COLO668 (cell line): Measurements from ENCODE around the gene C11orf58.

Experiments
- DNase-seq: peaks from one replicate; lab custom pipeline; 2025; ENCODE audit not compliant: unreplicated experiment; lab: John Stamatoyannopoulos, UW

C11orf58 gene

GRCh38 chr11:16738193-16738946 lies at the start of gene C11orf58:
Gene C11orf58 (plus strand): TSS chr11:16738647. CDS start chr11:16738779, 132 bp downstream.
- peak; percentile 97 for DNase-seq

DNA sequence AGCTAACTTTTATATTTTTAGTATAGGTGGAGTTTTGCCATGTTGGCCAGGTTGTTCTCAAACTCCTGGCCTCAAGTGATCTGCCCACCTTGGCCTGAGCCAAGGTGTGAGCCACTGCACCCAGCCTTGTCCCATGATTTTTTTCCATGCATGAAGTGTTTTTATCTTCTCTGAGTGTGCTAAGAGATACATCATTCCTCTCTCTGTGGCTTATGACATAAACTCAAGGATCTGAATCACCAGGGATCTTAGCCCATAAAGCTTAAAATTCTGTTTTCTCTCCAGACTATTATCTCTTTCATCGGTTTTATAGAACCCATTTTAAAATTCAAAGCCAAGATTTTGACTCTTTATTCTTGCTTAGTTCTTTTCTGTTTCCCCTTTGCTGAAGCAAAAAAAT lies 48.4 kb upstream of the C11orf58 start:
- no peak for DNase-seq

- DNase-seq = no peak
Measured at GRCh38 chr11:16703795-16704194, 34.7 kb upstream of the C11orf58 start.

DNA sequence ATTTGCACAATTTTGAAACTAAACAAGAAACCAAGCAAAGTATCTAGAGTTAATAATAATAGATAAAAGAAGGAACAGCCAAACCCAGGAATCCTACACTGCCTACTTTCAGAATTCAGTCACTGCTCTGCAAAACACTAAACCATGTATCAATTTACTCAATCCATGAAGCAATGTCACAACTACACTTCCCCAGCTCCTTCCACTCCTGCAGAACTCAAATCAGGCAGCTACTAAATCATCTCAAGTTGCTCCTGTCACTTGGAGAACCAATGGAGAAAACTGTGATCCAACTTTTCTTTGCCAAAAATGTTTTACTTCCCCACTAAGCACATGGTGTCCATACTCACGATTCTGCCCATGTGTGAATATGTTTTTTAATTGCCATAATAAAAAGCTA lies 24.9 kb upstream of the C11orf58 start:
- no peak for DNase-seq

DNA sequence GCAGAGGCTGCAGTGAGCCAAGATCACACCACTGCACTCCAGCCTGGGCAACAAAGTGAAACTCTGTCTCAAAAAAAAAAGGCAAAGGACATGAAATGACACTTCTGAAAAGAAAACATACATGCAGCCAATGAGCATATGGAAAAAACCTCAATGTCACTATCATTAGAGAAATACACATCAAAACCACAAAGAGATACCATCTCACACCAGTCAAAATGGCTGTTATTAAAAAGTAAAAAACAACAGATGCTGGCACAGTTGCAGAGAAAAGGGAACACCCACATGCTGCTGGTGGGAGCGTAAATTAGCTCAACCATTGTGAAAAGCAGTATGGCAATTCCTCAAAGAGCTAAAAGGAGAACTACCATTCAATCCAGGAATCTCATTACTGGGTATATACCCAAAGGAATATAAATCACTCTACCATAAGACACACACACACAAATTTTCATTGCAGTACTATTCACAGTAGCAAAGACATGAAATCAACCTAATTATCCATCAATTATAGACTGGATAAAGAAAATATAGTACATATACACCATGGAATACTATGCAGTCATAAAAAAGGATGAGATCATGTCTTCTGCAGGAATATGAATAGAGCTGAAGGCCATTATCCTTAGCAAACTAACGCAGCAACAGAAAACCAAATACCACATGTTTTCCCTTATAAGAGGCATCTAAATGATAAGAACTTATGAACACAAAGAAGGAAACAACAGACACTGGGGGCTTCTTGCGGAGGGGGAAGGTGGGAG lies 15.7 kb upstream of the C11orf58 start:
- DNase-seq = no peak

DNA sequence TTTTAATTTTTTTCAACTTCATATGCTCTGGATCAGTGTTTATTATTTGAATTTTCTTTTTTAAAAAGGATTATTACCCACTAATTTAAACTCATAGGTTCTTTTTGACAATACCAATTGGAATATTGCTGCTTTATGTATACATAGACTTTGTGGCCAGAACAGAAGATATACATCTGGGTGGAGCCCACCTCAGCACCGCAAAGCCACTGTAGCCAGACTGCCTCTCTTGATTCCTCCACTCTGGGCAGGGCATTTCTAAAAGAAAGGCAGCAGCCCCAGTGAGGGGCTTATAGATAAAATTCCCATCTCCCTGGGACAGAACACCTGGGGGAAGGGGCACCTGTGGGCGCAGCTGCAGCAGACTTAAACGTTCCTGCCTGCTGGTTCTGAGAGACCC lies 10.6 kb upstream of the C11orf58 start:
- no peak for DNase-seq

- no peak for DNase-seq
Measured at GRCh38 chr11:16737818-16738192, 642 bp upstream of the C11orf58 start.

DNA sequence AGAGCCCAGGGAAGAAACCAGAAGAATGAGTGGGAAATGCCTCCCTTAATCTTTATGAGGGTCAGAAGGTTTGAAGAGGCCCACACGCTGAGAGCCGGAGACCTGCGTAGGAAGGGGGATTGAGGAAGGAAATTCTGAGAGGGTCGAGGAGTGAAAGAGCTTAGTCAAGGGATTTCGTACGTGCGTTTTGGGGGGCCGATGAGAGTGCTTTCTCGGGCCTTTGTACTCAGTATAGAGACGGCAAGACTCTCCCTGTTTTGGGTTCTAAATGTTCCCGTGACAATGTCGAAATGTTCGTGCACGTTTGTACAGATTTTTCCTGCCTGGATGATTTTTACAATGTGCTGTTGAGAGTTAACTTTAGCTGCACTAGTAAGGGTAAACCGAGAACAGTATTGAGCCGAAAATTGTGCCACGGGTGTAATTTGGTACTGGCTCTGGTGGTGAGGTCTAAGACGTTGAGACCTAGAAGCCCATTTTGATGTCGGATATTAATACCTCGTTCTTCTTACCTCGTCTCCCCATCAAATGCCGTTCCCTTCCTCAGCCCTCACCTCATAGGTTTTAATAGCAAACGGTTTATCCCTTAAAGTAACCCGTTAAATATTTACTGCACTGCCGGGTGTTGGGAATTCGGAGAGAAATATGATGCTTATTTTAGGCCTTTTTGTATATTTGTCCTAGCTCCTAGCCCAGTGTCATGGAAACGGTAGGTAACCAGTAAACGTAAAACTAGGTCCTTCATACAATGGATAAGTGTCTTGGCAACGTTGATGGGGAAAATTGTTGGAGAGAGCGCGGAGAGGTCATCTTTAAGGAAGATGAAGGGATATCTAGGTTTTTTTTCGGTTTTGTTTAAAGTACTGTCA lies 734 bp downstream of the C11orf58 start:
- DNase-seq = no peak

DNA sequence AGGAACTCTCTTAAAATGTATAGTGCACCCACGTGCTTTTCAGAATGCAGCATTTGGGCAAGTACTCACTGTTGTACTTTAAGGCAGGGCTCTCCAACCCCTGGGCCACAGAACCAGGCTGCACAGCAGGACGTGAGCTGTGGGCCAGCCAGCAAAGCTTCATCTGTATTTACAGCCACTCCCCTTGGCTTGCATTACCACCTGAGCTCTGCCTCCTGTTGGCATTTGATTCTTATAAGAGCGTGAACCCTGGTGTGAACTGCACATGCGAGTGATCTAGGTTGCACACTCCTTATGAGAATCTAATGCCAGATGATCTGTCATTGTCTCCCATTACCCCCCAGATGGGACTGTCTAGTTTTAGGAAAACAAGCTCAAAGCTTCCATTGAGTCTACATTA lies 3.0 kb downstream of the C11orf58 start:
- DNase-seq = peak; percentile 9

- no peak for DNase-seq
Measured at GRCh38 chr11:16743478-16743877, 5.0 kb downstream of the C11orf58 start.

DNA sequence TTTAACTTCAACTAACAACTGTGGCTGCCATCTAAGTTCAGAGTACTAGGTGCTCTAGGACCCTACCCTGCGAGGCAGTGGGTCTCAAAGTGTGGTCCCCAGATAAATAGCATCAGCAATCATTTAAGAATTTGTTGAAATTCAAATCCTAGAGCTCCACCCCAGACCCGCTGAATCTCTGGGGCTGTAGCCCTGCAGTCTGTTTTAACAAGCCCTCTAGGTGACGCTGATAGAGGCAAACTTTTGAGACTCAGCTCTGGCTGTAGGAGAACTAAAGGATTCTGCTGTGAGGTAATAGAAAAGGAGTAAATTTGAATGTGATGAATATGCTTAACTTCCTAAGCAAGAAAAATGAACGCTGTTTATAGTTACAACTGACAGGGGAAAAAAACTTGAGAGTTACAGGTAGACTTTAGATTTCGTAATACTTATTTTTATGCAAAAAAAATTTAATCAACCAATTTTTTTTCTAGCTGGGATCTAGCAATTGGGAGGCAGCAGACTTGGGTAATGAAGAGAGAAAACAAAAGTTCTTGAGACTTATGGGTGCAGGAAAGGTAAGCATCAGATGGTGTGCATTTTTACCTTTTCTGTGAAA lies 5.8 kb downstream of the C11orf58 start:
- DNase-seq = no peak

DNA sequence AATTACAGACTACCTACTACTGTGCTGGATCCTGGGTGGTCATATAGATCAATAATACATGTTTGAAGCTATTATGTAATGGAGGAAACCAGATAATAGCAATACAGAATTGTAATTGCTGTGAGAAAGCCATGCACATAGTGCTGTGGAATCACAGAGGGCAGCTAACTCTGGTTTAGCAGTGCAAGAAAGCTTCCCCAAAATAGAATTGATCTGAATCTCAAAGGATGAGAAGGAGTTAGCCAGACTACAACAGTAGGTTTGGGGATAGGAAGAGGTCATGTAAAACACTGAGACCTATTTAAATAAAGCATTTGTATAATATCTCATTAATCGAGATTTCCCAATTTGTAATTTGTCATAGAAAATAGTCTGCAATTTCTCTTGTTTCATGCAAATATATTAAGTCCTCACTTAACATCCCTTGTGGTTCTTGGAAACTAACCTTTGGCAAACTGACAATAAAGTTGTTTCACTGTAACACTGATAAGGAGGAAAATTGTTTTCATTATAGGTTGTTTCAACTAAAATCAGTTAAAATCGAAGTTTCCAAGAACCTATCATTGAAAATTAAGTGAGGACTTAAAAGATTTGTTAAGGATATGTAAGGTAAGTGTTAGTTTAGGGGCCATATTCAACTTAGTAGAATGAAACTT lies 7.6 kb downstream of the C11orf58 start:
- DNase-seq = no peak

- no peak for DNase-seq
Measured at GRCh38 chr11:16749092-16749491, 10.6 kb downstream of the C11orf58 start.

- no peak for DNase-seq
Measured at GRCh38 chr11:16749666-16750065, 11.2 kb downstream of the C11orf58 start.

DNA sequence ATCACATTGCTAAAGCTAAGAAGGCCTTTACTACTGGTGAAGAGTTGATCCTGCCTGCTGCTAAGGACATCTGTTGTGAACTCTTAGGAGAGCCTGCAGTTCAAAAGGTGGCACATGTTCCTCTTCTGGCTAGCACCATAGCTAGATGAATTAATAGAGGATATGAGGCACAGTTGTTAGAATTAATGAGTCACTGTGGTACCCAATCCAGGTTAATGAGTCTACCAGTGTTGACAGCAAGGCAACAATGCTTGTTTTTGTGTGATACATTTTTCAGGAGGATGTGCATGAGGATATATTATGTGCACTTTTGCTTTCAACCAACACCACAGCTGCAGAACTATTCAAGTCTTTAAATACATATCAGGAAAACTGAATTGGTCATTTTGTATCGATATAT lies 12.0 kb downstream of the C11orf58 start:
- no peak for DNase-seq

- DNase-seq = no peak
Measured at GRCh38 chr11:16758382-16759024, 20.1 kb downstream of the C11orf58 start.

- no peak for DNase-seq
Measured at GRCh38 chr11:16759857-16760508, 21.5 kb downstream of the C11orf58 start.

GRCh38 chr11:16763746-16764145 lies 25.3 kb downstream of the C11orf58 start:
- DNase-seq = no peak

DNA sequence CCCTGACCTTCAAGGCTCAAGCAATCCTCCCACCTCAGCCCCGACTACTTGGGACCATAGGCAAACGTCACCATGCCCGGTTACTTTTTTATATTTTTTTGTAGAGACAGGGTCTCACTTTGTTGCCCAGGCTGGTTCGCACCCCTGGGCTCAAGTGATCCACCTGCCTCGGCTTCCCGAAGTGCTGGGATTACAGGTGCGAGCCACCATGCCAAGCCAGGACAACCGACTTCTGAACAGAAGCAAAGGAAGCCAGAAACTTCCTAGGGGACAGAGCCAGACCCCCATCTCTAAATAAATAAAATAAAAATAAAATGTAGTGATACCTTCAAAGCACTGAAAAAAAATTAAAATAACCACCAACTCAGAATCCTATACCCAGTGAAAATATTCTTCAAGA lies 26.4 kb downstream of the C11orf58 start:
- DNase-seq = no peak

DNA sequence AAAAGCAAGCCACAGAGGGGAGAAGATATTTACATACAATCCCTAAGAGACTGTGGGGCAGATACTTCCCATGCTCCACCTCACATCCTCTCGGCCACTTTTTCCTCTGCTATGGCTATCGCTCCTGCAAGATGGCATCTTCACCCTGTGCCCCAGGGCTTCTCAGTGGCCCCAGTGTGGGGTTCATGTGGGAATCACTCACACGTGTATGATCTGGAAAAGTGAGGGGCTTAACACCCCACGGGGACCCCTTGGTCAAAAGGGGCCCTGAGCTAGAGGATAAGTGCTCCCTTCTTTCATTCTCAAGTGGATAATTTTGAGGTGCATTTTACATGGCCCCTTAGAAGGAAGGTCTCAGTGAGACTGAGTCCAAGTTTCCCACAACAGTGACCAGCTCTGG lies 28.7 kb downstream of the C11orf58 start:
- no peak for DNase-seq
